Calu3 (cell line): Measurements from ENCODE around the gene ZNF644. TPM values are rescaled to one million over a fixed set of nuclear protein-coding genes. Genes with fewer than 3 reads are reported as not detected.

Experiments used
- BruUV-seq: library from RNA; stranded (reverse); fragments of 400-500 nt; replicated peaks from 2 replicates; lab custom pipeline; 2021; lab: Mats Ljungman, UMichigan
- CTCF ChIA-PET: fragments of 300-600 bp; sonication (Branson Sonifier 250); formaldehyde crosslinking; loops from one replicate; lab custom pipeline; 2022; ENCODE audit warnings: antibody characterized with exemption; lab: Charles Lee
- DNase-seq: peaks from one replicate; pipeline ENCODE4 v3.0.0; 2022
- H3K27ac Mint-ChIP-seq: one replicate; pipeline ENCODE4 v1.8.0; 2022; ENCODE audit warnings: mixed read lengths; ENCODE audit not compliant: unreplicated experiment
- H3K27me3 Mint-ChIP-seq: one replicate; pipeline ENCODE4 v1.8.0; 2022; ENCODE audit warnings: mixed read lengths; ENCODE audit not compliant: unreplicated experiment
- H3K36me3 Mint-ChIP-seq: one replicate; pipeline ENCODE4 v1.8.0; 2022; ENCODE audit warnings: mild to moderate bottlenecking, moderate library complexity, mixed read lengths; ENCODE audit not compliant: insufficient read depth, unreplicated experiment
- H3K4me1 Mint-ChIP-seq: one replicate; pipeline ENCODE4 v1.8.0; 2022; ENCODE audit warnings: mild to moderate bottlenecking, low read depth, mixed read lengths; ENCODE audit not compliant: unreplicated experiment
- H3K4me3 Mint-ChIP-seq: one replicate; pipeline ENCODE4 v1.8.0; 2022; ENCODE audit warnings: mild to moderate bottlenecking, low read depth, moderate library complexity, mixed read lengths; ENCODE audit not compliant: unreplicated experiment
- H3K9me3 Mint-ChIP-seq: one replicate; pipeline ENCODE4 v1.8.0; 2022; ENCODE audit warnings: low read depth, mixed read lengths; ENCODE audit not compliant: unreplicated experiment
- CTCF ChIP-seq: fragments of 200-600 bp; IDR thresholded peaks from one replicate; pipeline ENCODE4 v1.8.0; 2022; ENCODE audit warnings: antibody characterized with exemption; ENCODE audit not compliant: unreplicated experiment
- intact Hi-C: fragments of 100-400 bp; cut with micrococcal nuclease; formaldehyde crosslinking; loops from one replicate; pipeline ENCODE4 v1.10.0; 2022; ENCODE audit not compliant: unreplicated experiment
- total RNA-seq: library from RNA; stranded (reverse); gene quantifications from 2 replicates; pipeline ENCODE4 v1.2.3, GENCODE V29; 2022

ZNF644 gene
- total RNA-seq, 1 experiment from 2014 or later = 76.0 TPM

- Mint-ChIP-seq H3K27me3 (no peaks in the 10 kb centered on the region), H3K9me3 (no peaks in the 10 kb centered on the region), H3K27ac (no peak overlapping the region), H3K4me1 (peaks cover 7% of the 10 kb centered on the region), H3K36me3 (peaks cover 8% of the 10 kb centered on the region), H3K4me3 (no peak overlapping the region)
- peak; percentile 46 for TF ChIP-seq CTCF
- BruUV-seq = no TSS peak
- CTCF ChIA-PET = interaction anchor here (0.6 kb wide), 1 partner anchor 281 kb away, joined by 4 read pairs; no protein-coding TSS in a partner anchor
- intact Hi-C loops = no loop called here
- no peak for DNase-seq
Observed at GRCh38 chr1:91026777-91027176, 4.9 kb upstream of the ZNF644 start.

- peaks cover 12% of the 10 kb centered on the region for H3K36me3 Mint-ChIP-seq
- no peak overlapping the region for H3K4me3 Mint-ChIP-seq
- H3K27me3 Mint-ChIP-seq = no peaks in the 10 kb centered on the region
- TF ChIP-seq CTCF = no peak
- no peaks in the 10 kb centered on the region for H3K9me3 Mint-ChIP-seq
- no TSS peak for BruUV-seq
- no peak overlapping the region for H3K27ac Mint-ChIP-seq
- peaks cover 7% of the 10 kb centered on the region for H3K4me1 Mint-ChIP-seq
- intact Hi-C loops = no loop called here
- CTCF ChIA-PET = no interaction called here
- no peak for DNase-seq
Observed at GRCh38 chr1:91026320-91026719, 4.5 kb upstream of the ZNF644 start.

- Mint-ChIP-seq H3K27ac (no peak overlapping the region), H3K9me3 (no peaks in the 10 kb centered on the region), H3K4me1 (peaks cover 7% of the 10 kb centered on the region), H3K36me3 (peaks cover 27% of the 10 kb centered on the region), H3K4me3 (no peak overlapping the region), H3K27me3 (no peaks in the 10 kb centered on the region)
- TF ChIP-seq CTCF = no peak
- no TSS peak for BruUV-seq
- intact Hi-C loops = no loop called here
- DNase-seq = no peak
- CTCF ChIA-PET = no interaction called here
Observed at GRCh38 chr1:91024481-91025119, 2.8 kb upstream of the ZNF644 start.

GRCh38 chr1:91022518-91022929 lies 689 bp upstream of the ZNF644 start:
- peak overlapping the region; percentile 99 for H3K27ac Mint-ChIP-seq
- TF ChIP-seq CTCF = no peak
- peak overlapping the region; percentile 91 for H3K4me3 Mint-ChIP-seq
- intact Hi-C loops = no loop called here
- peaks cover 44% of the 10 kb centered on the region for H3K36me3 Mint-ChIP-seq
- peaks cover 23% of the 10 kb centered on the region for H3K4me1 Mint-ChIP-seq
- CTCF ChIA-PET = interaction anchor here (0.7 to 1.6 kb wide), 3 partner anchors 14 to 143 kb away, joined by 3 to 6 read pairs (median 4); no protein-coding TSS in a partner anchor
- H3K27me3 Mint-ChIP-seq = no peaks in the 10 kb centered on the region
- no peaks in the 10 kb centered on the region for H3K9me3 Mint-ChIP-seq
- BruUV-seq = no TSS peak
- DNase-seq = no peak
